ENCODE data around the gene SLC18B1.

Gene SLC18B1

DNA sequence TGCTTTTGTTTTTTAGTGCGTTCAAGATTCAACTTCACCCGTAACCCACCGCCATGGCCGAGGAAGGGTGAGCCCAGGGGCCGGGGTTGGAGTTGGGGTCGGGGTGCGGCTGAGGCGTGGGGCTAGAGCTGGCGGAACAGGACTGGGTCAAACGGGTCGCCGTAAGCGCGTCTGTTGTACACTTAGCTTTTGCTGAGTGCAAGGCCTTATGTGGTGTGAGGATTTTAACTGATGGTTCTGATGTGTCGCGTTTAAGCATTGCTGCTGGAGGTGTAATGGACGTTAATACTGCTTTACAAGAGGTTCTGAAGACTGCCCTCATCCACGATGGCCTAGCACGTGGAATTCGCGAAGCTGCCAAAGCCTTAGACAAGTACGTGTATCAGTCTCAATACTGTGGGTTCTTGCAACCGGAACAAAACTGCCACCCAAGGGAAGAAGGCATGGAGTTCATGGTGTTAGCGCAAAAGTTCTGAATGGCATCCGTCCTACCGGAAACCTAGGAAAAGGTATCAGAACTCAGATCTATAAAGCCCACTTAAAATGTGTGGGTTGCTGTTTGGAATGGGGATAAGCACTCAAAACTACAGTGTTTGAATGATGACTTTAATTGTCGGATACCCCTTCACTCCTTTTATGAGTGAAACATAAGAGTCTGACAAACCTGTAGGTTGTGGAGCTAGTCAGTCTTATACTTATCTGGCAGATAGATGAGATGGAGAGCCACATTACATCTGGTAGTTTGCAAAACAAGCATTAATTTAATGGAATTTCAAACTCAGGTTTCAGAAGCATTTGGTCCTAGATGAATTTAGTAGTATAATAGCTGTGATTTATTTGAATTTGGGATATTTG lies 16.5 kb upstream of the SLC18B1 start:
- peaks cover 28% of the 10 kb centered on the region for H3K36me3 ChIP-seq (ENCODE audit: control insufficient read depth, insufficient read depth, low read length)
- H3K9ac ChIP-seq (ENCODE audit: low read depth, low read length): peak overlapping the region; percentile 99
- H3K4me1 ChIP-seq (ENCODE audit: control insufficient read depth, insufficient read depth, low read length): peaks cover 5% of the 10 kb centered on the region
- H3K27me3 ChIP-seq (ENCODE audit: control insufficient read depth, insufficient read depth, low read length): no peaks in the 10 kb centered on the region
- peak overlapping the region; percentile 97 for H3K4me3 ChIP-seq (ENCODE audit: low read depth, low read length)
- no peaks in the 10 kb centered on the region for H3K9me3 ChIP-seq (ENCODE audit: control insufficient read depth, insufficient read depth, low read length)

- Histone ChIP-seq H3K9ac (ENCODE audit: low read depth, low read length) (peak overlapping the region; percentile 84), H3K4me1 (ENCODE audit: control insufficient read depth, insufficient read depth, low read length) (peaks cover 5% of the 10 kb centered on the region), H3K4me3 (ENCODE audit: low read depth, low read length) (peak overlapping the region; percentile 97), H3K27me3 (ENCODE audit: control insufficient read depth, insufficient read depth, low read length) (no peaks in the 10 kb centered on the region), H3K36me3 (ENCODE audit: control insufficient read depth, insufficient read depth, low read length) (peaks cover 28% of the 10 kb centered on the region), H3K9me3 (ENCODE audit: control insufficient read depth, insufficient read depth, low read length) (no peaks in the 10 kb centered on the region)
Measured at GRCh38 chr6:132813173-132813856, 14.9 kb upstream of the SLC18B1 start.

DNA sequence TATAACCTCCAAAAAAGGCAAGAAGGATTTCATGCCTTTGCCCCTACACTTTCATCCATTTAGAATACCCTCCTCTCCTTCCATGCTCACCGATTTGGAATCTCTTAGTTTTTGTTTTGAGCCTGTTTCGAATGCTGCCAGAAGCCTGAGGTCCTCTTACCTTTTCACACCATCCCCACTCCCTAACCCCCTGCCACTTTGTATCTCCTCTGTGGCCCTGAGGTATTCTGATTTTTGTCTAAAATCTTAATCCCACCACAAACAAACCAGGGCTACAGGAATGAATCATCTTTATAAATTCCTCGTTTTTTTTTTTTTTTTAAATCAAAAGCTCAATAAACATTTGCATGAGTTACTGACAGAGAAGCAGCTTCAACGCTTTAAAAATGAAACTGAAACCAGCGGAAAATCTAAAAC lies 14.3 kb upstream of the SLC18B1 start:
- Histone ChIP-seq H3K4me1 (ENCODE audit: control insufficient read depth, insufficient read depth, low read length) (peaks cover 5% of the 10 kb centered on the region), H3K27me3 (ENCODE audit: control insufficient read depth, insufficient read depth, low read length) (no peaks in the 10 kb centered on the region), H3K36me3 (ENCODE audit: control insufficient read depth, insufficient read depth, low read length) (peaks cover 23% of the 10 kb centered on the region), H3K9me3 (ENCODE audit: control insufficient read depth, insufficient read depth, low read length) (no peaks in the 10 kb centered on the region), H3K4me3 (ENCODE audit: low read depth, low read length) (peak overlapping the region; percentile 97), H3K9ac (ENCODE audit: low read depth, low read length) (peak overlapping the region; percentile 70)

- Histone ChIP-seq H3K9me3 (ENCODE audit: control insufficient read depth, insufficient read depth, low read length) (no peaks in the 10 kb centered on the region), H3K4me3 (ENCODE audit: low read depth, low read length) (peak overlapping the region; percentile 97), H3K4me1 (ENCODE audit: control insufficient read depth, insufficient read depth, low read length) (peaks cover 5% of the 10 kb centered on the region), H3K9ac (ENCODE audit: low read depth, low read length) (peak overlapping the region; percentile 70), H3K36me3 (ENCODE audit: control insufficient read depth, insufficient read depth, low read length) (peaks cover 19% of the 10 kb centered on the region), H3K27me3 (ENCODE audit: control insufficient read depth, insufficient read depth, low read length) (no peaks in the 10 kb centered on the region)
Measured at GRCh38 chr6:132812255-132812732, 13.9 kb upstream of the SLC18B1 start.

DNA sequence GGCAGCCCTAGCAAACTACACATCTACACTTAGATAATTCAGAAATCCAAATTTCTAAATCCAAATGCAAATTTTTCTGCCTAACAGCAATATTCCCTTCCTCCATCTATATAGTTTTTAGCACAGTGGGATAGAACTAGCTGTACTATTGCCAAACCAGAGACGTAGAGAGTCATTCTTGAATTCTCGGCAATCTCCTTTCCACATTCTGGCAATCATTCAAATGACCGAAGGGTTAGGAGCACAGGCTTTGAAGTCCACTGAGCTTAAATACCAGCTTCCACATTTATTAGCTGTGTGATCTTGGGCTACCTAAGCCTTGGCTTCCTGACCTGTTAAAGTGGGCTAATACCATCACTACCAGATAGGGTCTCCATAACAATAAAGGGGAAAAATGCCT lies 12.8 kb upstream of the SLC18B1 start:
- H3K4me3 ChIP-seq (ENCODE audit: low read depth, low read length): no peak overlapping the region
- no peaks in the 10 kb centered on the region for H3K27me3 ChIP-seq (ENCODE audit: control insufficient read depth, insufficient read depth, low read length)
- H3K9ac ChIP-seq (ENCODE audit: low read depth, low read length): no peak overlapping the region
- H3K9me3 ChIP-seq (ENCODE audit: control insufficient read depth, insufficient read depth, low read length): no peaks in the 10 kb centered on the region
- peaks cover 3% of the 10 kb centered on the region for H3K4me1 ChIP-seq (ENCODE audit: control insufficient read depth, insufficient read depth, low read length)
- H3K36me3 ChIP-seq (ENCODE audit: control insufficient read depth, insufficient read depth, low read length): peaks cover 9% of the 10 kb centered on the region

DNA sequence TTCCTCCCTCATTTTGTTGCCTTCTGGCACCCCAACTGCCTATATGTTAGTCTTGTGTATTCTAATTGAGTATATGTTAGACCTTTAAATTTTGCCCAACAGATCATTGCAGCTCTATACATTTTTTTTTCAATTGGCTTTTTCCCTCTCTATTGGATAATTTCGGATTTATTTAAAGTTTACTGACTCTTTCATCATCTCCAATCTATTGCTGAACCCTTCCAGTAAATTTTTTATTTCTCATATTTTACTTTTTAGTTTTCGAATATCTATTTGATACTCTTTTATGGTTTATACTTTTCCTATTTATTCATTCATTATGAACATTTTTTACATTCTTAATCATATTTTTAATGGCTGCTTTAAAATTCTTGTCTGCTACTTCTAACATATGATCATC lies 7.1 kb upstream of the SLC18B1 start:
- Histone ChIP-seq H3K36me3 (ENCODE audit: control insufficient read depth, insufficient read depth, low read length) (no peaks in the 10 kb centered on the region), H3K9ac (ENCODE audit: low read depth, low read length) (no peak overlapping the region)

DNA sequence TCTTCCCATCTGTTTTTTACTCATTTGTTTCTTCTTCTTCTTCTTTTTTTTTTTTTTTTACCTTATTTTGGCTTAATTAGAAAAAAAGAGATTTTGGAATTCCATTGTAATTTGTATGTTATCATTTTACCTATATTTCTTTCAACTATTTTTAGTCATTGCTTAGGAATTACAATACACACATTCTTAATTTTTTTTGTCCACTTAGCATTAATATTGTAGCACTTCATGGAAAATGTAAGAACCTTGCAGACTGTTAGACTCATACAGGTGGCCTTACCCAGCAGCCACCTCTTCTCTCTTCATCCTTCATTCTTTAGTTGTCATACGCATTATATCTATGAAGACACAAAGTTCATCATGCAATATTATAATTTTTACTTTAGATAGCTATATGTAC lies 5.8 kb upstream of the SLC18B1 start:
- Histone ChIP-seq H3K9me3 (ENCODE audit: control insufficient read depth, insufficient read depth, low read length) (no peaks in the 10 kb centered on the region), H3K9ac (ENCODE audit: low read depth, low read length) (no peak overlapping the region), H3K4me3 (ENCODE audit: low read depth, low read length) (no peak overlapping the region), H3K27me3 (ENCODE audit: control insufficient read depth, insufficient read depth, low read length) (no peaks in the 10 kb centered on the region), H3K4me1 (ENCODE audit: control insufficient read depth, insufficient read depth, low read length) (no peaks in the 10 kb centered on the region), H3K36me3 (ENCODE audit: control insufficient read depth, insufficient read depth, low read length) (no peaks in the 10 kb centered on the region)

More for the DNA sequence above, 7.1 kb upstream of the SLC18B1 start:
- Histone ChIP-seq H3K9me3 (ENCODE audit: control insufficient read depth, insufficient read depth, low read length) (no peaks in the 10 kb centered on the region), H3K4me3 (ENCODE audit: low read depth, low read length) (no peak overlapping the region), H3K27me3 (ENCODE audit: control insufficient read depth, insufficient read depth, low read length) (no peaks in the 10 kb centered on the region), H3K4me1 (ENCODE audit: control insufficient read depth, insufficient read depth, low read length) (no peaks in the 10 kb centered on the region)

DNA sequence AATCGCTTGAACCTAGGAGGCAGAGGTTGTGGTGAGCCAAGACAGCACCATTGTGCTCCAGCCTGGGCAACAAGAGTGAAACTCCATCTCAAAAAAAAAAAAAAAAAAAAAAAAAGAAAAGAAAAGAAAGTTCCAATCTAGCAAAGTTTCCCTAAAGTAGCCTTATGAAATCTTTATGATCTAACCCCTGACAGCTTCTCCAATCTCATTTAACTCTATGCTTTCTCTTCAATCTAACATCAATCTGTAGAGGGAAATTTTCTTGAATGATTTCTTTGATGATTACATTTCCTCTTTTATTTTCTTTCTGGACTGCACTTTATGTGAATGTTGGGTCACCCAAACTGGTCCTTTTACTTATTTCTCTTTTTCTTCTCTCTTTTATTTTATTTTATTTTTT lies 2.2 kb upstream of the SLC18B1 start:
- no peak overlapping the region for H3K9ac ChIP-seq (ENCODE audit: low read depth, low read length)
- H3K4me3 ChIP-seq (ENCODE audit: low read depth, low read length): no peak overlapping the region
- no peaks in the 10 kb centered on the region for H3K27me3 ChIP-seq (ENCODE audit: control insufficient read depth, insufficient read depth, low read length)
- no peaks in the 10 kb centered on the region for H3K36me3 ChIP-seq (ENCODE audit: control insufficient read depth, insufficient read depth, low read length)
- no peaks in the 10 kb centered on the region for H3K4me1 ChIP-seq (ENCODE audit: control insufficient read depth, insufficient read depth, low read length)
- no peaks in the 10 kb centered on the region for H3K9me3 ChIP-seq (ENCODE audit: control insufficient read depth, insufficient read depth, low read length)

DNA sequence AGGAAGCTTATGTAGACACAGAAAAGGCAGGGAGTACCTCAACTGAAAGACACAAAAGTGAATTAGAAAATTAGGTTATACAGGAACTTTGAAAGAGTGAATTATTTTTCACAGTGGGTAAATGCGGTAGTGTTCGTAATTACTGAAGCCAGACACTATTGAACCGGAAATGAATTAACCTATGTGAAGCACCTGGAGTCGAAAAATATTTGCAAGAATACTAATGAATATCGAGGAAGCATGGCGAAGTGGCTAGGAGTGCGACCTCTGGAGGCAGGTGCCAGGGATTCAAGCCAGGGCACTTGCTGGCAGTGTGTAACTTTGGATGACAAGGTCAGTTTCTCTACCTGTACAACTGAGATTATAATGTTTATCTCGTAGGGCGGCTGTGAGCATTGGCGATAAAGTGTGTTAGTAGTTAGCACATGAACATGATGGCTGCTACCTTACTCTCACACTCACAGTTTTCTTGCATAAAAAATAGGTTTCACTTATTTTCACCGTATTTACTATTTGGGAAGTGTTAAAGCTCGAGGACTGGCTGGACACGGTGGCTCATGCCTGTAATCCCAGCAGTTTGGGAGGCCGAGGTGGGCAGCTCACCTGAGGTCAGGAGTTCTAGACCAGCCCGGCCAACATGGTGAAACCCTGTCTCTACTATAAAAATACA lies 567 bp upstream of the SLC18B1 start:
- Histone ChIP-seq H3K4me3 (ENCODE audit: low read depth, low read length) (peak overlapping the region; percentile 56), H3K4me1 (ENCODE audit: control insufficient read depth, insufficient read depth, low read length) (no peaks in the 10 kb centered on the region), H3K27me3 (ENCODE audit: control insufficient read depth, insufficient read depth, low read length) (no peaks in the 10 kb centered on the region), H3K9ac (ENCODE audit: low read depth, low read length) (no peak overlapping the region), H3K36me3 (ENCODE audit: control insufficient read depth, insufficient read depth, low read length) (no peaks in the 10 kb centered on the region), H3K9me3 (ENCODE audit: control insufficient read depth, insufficient read depth, low read length) (no peaks in the 10 kb centered on the region)

- H3K9me3 ChIP-seq (ENCODE audit: control insufficient read depth, insufficient read depth, low read length): no peaks in the 10 kb centered on the region
- no peak overlapping the region for H3K4me3 ChIP-seq (ENCODE audit: low read depth, low read length)
- H3K4me1 ChIP-seq (ENCODE audit: control insufficient read depth, insufficient read depth, low read length): no peaks in the 10 kb centered on the region
- no peaks in the 10 kb centered on the region for H3K36me3 ChIP-seq (ENCODE audit: control insufficient read depth, insufficient read depth, low read length)
- no peak overlapping the region for H3K9ac ChIP-seq (ENCODE audit: low read depth, low read length)
- no peaks in the 10 kb centered on the region for H3K27me3 ChIP-seq (ENCODE audit: control insufficient read depth, insufficient read depth, low read length)
Measured at GRCh38 chr6:132795461-132795860, 3.0 kb downstream of the SLC18B1 start.

- Histone ChIP-seq H3K27me3 (ENCODE audit: control insufficient read depth, insufficient read depth, low read length) (no peaks in the 10 kb centered on the region), H3K9ac (ENCODE audit: low read depth, low read length) (no peak overlapping the region), H3K4me3 (ENCODE audit: low read depth, low read length) (no peak overlapping the region), H3K9me3 (ENCODE audit: control insufficient read depth, insufficient read depth, low read length) (no peaks in the 10 kb centered on the region), H3K4me1 (ENCODE audit: control insufficient read depth, insufficient read depth, low read length) (no peaks in the 10 kb centered on the region), H3K36me3 (ENCODE audit: control insufficient read depth, insufficient read depth, low read length) (no peaks in the 10 kb centered on the region)
Measured at GRCh38 chr6:132792510-132792909, 5.9 kb downstream of the SLC18B1 start.

Measured in iPS-15b (cell line).